HFFc6 (cell line): ENCODE data around the gene GPR26. TPM values are rescaled to one million over a fixed set of nuclear protein-coding genes. Genes with fewer than 3 reads are reported as not detected.
A peak's percentile ranks its signal among the peaks of the same experiment; 100 is the strongest.

Source experiments
- DNase-seq: peaks from one replicate; pipeline ENCODE4 v3.0.0-alpha.2; 2018
- H3K27ac Mint-ChIP-seq: 2 replicates; pipeline ENCODE4 v1.8.0; 2020; ENCODE audit warnings: mild to moderate bottlenecking, mixed read lengths
- H3K27me3 Mint-ChIP-seq: 2 replicates; pipeline ENCODE4 v1.8.0; 2021; ENCODE audit warnings: mild to moderate bottlenecking, moderate library complexity, mixed read lengths; ENCODE audit not compliant: insufficient read depth
- H3K36me3 Mint-ChIP-seq: 2 replicates; pipeline ENCODE4 v1.8.0; 2021; ENCODE audit warnings: low read depth, mixed read lengths
- H3K4me1 Mint-ChIP-seq: 2 replicates; pipeline ENCODE4 v1.8.0; 2020; ENCODE audit warnings: low read depth, mixed read lengths
- H3K4me3 Mint-ChIP-seq: 2 replicates; pipeline ENCODE4 v1.8.0; 2020; ENCODE audit warnings: mild to moderate bottlenecking, moderate library complexity, mixed read lengths
- H3K9me3 Mint-ChIP-seq: 2 replicates; pipeline ENCODE4 v1.8.0; 2020; ENCODE audit warnings: mild to moderate bottlenecking, mixed read lengths
- CTCF ChIP-seq: fragments of 200-600 bp; sonication (generic); IDR thresholded peaks from 2 replicates; pipeline ENCODE4 v1.5.0; 2021; ENCODE audit warnings: antibody characterized with exemption, mild to moderate bottlenecking
- total RNA-seq, 6 experiments: library from RNA; stranded (reverse); fragmentation: NEBNext Ultra II Directional; extraction: Animal tissue kit (Norgen Biotek cat#: 25700); gene quantifications; 2 replicates in 1 of 6; 3 replicates in 5 of 6; pipeline ENCODE4 v1.2.3, GENCODE V29; 2021

The GPR26 gene
- total RNA-seq, 6 experiments from 2014 or later: not detected

- peak overlapping the region; percentile 9; the same call in 1 of the 2 replicates for H3K4me3 Mint-ChIP-seq
- no peaks in the 10 kb centered on the region for H3K27me3 Mint-ChIP-seq
- H3K36me3 Mint-ChIP-seq: no peaks in the 10 kb centered on the region
- no peaks in the 10 kb centered on the region; the same call in 1 of the 2 replicates for H3K9me3 Mint-ChIP-seq
- peak; percentile 62 for DNase-seq
- H3K4me1 Mint-ChIP-seq: peaks cover 49% of the 10 kb centered on the region; the same call in 1 of the 2 replicates
- peak overlapping the region; percentile 68; the same call in 1 of the 2 replicates for H3K27ac Mint-ChIP-seq
- TF ChIP-seq CTCF: no peak
Measured at GRCh38 chr10:123621492-123621891, 44.7 kb upstream of the GPR26 start.

- DNase-seq: peak; percentile 73
- H3K27me3 Mint-ChIP-seq: no peaks in the 10 kb centered on the region
- peaks cover 1% of the 10 kb centered on the region; the same call in 1 of the 2 replicates for H3K9me3 Mint-ChIP-seq
- peak overlapping the region; percentile 68; the same call in 1 of the 2 replicates for H3K27ac Mint-ChIP-seq
- peak overlapping the region; percentile 9; the same call in 1 of the 2 replicates for H3K4me3 Mint-ChIP-seq
- peaks cover 1% of the 10 kb centered on the region; the same call in 1 of the 2 replicates for H3K36me3 Mint-ChIP-seq
- peaks cover 49% of the 10 kb centered on the region; the same call in 1 of the 2 replicates for H3K4me1 Mint-ChIP-seq
- no peak for TF ChIP-seq CTCF
Measured at GRCh38 chr10:123621916-123622315, 44.2 kb upstream of the GPR26 start.

- H3K4me1 Mint-ChIP-seq: peaks cover 49% of the 10 kb centered on the region; the same call in 1 of the 2 replicates
- H3K27ac Mint-ChIP-seq: peak overlapping the region; percentile 25; the same call in 1 of the 2 replicates
- TF ChIP-seq CTCF: no peak
- peaks cover 5% of the 10 kb centered on the region; the same call in 1 of the 2 replicates for H3K9me3 Mint-ChIP-seq
- H3K27me3 Mint-ChIP-seq: no peaks in the 10 kb centered on the region
- peak; percentile 91 for DNase-seq
- H3K36me3 Mint-ChIP-seq: peaks cover 5% of the 10 kb centered on the region; the same call in 1 of the 2 replicates
- H3K4me3 Mint-ChIP-seq: no peak overlapping the region; the same call in 1 of the 2 replicates
Measured at GRCh38 chr10:123622381-123622780, 43.8 kb upstream of the GPR26 start.

- H3K4me3 Mint-ChIP-seq: no peak overlapping the region
- peaks cover 49% of the 10 kb centered on the region; the same call in 1 of the 2 replicates for H3K4me1 Mint-ChIP-seq
- DNase-seq: no peak
- TF ChIP-seq CTCF: no peak
- no peak overlapping the region for H3K27ac Mint-ChIP-seq
- peaks cover 5% of the 10 kb centered on the region; the same call in 1 of the 2 replicates for H3K36me3 Mint-ChIP-seq
- H3K27me3 Mint-ChIP-seq: no peaks in the 10 kb centered on the region
- H3K9me3 Mint-ChIP-seq: peaks cover 12% of the 10 kb centered on the region
Measured at GRCh38 chr10:123624086-123624485, 42.1 kb upstream of the GPR26 start.

- peaks cover 11% of the 10 kb centered on the region for H3K9me3 Mint-ChIP-seq
- peaks cover 42% of the 10 kb centered on the region; the same call in 1 of the 2 replicates for H3K4me1 Mint-ChIP-seq
- no peak for DNase-seq
- no peak overlapping the region for H3K27ac Mint-ChIP-seq
- no peak for TF ChIP-seq CTCF
- H3K36me3 Mint-ChIP-seq: no peaks in the 10 kb centered on the region; the same call in none of the 2 replicates
- no peaks in the 10 kb centered on the region for H3K27me3 Mint-ChIP-seq
- no peak overlapping the region for H3K4me3 Mint-ChIP-seq
Measured at GRCh38 chr10:123633106-123633505, 33.0 kb upstream of the GPR26 start.
